ENCODE data around the gene HACE1. TPM values are rescaled to one million over a fixed set of nuclear protein-coding genes. Genes with fewer than 3 reads are reported as not detected.
"Not testable (repeated sequence)": the region's sequence is repeated elsewhere in the genome, so short reads cannot be mapped to it uniquely, and the experiment has no call there.

The HACE1 gene
- total RNA-seq, 4 donors from 2014 or later: 10.8 to 17.7 (median 11.6) TPM

DNA sequence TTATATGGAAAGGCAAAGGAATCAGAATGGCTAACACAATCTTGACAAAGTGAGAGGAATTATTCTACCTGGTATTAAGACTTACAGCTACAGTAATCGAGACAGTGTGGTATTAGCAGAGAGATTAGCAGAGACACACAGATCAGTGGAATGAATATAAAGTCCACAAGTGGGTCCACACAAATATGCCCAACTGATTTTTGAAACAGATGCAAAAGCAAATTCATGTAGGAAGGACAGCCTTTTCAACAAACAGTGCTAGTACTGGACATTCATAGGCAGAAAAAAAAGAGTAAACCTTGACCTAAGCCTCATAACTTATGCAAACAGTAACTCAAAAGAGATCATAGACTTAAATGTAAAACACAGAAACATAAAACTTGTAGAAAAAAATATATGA, 22.6 kb downstream of the HACE1 start:
- DNase-seq (ENCODE audit: low spot score in 2 of 2): no peak
- TF ChIP-seq POLR2A (IDR thresholded peaks at IDR 0.05): no peak
- TF ChIP-seq, protein P1, sequence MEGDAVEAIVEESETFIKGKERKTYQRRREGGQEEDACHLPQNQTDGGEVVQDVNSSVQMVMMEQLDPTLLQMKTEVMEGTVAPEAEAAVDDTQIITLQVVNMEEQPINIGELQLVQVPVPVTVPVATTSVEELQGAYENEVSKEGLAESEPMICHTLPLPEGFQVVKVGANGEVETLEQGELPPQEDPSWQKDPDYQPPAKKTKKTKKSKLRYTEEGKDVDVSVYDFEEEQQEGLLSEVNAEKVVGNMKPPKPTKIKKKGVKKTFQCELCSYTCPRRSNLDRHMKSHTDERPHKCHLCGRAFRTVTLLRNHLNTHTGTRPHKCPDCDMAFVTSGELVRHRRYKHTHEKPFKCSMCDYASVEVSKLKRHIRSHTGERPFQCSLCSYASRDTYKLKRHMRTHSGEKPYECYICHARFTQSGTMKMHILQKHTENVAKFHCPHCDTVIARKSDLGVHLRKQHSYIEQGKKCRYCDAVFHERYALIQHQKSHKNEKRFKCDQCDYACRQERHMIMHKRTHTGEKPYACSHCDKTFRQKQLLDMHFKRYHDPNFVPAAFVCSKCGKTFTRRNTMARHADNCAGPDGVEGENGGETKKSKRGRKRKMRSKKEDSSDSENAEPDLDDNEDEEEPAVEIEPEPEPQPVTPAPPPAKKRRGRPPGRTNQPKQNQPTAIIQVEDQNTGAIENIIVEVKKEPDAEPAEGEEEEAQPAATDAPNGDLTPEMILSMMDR (IDR thresholded peaks at IDR 0.05): no peak
- no peak overlapping the region for H3K4me3 ChIP-seq (ENCODE audit: low read depth, poor library complexity, severe bottlenecking)
- 85 to 95% methylated on average over 1 of the region's 1 CpG for WGBS, 2 donors
- intact Hi-C loops (cut with DNase I; ENCODE audit: low total_unique reads): no loop called here

DNA sequence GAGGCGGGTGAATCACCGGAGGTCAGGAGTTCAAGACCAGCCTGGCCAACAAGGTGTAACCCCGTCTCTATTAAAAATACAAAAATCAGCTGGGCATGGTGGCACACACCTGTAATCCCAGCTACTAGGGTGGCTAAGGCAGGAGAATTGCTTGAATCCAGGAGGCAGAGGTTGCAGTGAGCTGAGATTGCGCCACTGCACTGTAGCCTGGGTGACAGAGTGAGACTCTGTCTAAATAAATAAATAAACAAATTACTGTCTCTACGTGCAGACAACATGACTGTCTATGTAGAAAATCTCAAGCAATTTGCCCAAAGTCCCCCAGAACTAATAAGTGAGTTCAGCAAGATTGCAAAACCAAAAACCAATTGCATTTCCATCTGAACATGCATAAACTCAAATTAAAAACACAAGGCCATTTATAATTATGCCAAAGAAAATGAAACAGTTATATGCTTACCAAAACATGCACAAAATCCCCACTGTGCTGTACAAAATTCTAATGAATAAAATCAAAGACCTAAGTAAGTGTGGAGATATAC, 23.2 kb downstream of the HACE1 start:
- H3K4me3 ChIP-seq (ENCODE audit: low read depth, poor library complexity, severe bottlenecking); intact Hi-C loops (cut with DNase I; ENCODE audit: low total_unique reads); DNase-seq (ENCODE audit: low spot score in 2 of 2): not testable (repeated sequence)
- 86 to 88% methylated on average over 5 of the region's 5 CpGs for WGBS, 2 donors

DNA sequence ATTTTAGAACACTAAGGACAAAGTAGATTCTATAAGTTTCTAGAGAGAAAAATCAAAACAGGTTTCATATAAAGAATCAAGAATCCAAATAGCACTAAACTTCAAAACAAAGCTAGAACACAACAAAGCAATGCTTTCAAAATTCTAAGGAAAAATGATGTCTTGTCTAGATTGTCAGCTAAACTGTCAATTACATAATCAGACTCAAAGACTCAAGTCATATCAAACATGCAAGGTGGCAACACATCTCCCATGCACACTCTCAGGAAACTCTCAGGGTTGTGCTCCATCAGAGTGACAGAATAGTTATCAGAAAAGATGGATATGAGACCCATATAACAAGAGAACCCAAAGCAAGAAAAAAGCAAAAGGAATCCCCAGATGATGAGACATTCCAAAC, 23.9 kb downstream of the HACE1 start:
- DNase-seq (ENCODE audit: low spot score in 2 of 2): no peak
- no peak overlapping the region for H3K4me3 ChIP-seq (ENCODE audit: low read depth, poor library complexity, severe bottlenecking)
- TF ChIP-seq POLR2A (IDR thresholded peaks at IDR 0.05): no peak
- TF ChIP-seq, protein P1 (IDR thresholded peaks at IDR 0.05): no peak
- intact Hi-C loops (cut with DNase I; ENCODE audit: low total_unique reads): no loop called here

DNA sequence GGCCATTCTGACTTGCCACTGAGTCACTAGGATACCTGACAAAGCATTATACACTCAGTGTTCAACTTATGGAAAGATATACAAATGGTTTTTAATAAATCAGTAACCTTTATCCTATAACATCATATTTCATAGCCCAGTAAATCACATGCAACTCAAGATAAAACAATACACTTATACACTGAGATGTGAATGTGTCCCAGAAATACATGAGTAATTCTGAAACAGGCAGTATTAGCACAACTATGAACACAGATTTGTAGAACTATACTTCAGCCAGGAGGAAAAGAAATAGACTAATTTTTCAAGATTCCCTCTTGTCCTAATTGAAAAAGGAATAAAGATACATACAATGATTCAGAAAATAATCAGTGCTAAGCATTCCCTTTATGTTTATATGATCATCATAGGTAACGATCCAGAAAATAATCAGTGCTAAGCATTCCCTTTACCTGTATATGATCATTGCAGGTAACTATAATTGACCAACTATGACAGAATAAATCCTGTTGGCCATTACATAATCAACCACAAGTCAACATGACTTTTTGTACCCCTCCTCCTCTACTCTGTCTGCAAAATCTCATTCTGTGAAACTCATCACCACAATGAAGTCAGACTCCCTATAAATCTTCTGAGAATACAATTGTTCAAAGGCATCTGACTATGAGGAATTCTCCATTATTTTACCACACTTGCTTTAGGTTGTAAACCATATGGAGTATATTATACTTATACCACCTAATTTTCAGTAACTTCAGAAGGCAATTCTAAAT, 30.3 kb downstream of the HACE1 start:
- no peak for DNase-seq (ENCODE audit: low spot score in 2 of 2)
- no peak for TF ChIP-seq POLR2A (IDR thresholded peaks at IDR 0.05)
- H3K4me3 ChIP-seq (ENCODE audit: low read depth, poor library complexity, severe bottlenecking): no peak overlapping the region
- intact Hi-C loops (cut with DNase I; ENCODE audit: low total_unique reads): no loop called here
- WGBS, 2 donors: 91 to 92% methylated on average over 1 of the region's 1 CpG

DNA sequence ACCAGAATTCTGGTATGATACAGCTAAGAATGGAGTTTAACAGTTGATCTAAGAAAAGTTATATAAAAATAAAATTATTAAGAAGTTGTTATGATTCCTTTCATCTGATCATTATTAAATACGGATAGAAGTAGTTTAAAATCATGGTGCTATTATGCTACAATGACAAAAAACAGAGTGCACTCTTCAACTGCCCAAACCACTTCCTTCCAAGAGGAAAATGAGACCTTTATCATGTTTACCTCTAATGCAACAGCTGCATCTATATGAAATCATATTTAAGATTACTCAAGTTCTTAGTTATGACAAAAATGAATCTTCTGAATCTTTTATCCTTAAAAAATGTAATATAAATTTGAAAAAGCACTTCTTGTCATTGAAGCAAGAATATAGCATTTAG, 31.2 kb downstream of the HACE1 start:
- DNase-seq (ENCODE audit: low spot score in 2 of 2): no peak
- WGBS, 2 donors: 66 to 69% methylated on average over 1 of the region's 1 CpG
- TF ChIP-seq, protein P1 (IDR thresholded peaks at IDR 0.05): no peak
- no peak for TF ChIP-seq POLR2A (IDR thresholded peaks at IDR 0.05)
- intact Hi-C loops (cut with DNase I; ENCODE audit: low total_unique reads): no loop called here
- no peak overlapping the region for H3K4me3 ChIP-seq (ENCODE audit: low read depth, poor library complexity, severe bottlenecking)

DNA sequence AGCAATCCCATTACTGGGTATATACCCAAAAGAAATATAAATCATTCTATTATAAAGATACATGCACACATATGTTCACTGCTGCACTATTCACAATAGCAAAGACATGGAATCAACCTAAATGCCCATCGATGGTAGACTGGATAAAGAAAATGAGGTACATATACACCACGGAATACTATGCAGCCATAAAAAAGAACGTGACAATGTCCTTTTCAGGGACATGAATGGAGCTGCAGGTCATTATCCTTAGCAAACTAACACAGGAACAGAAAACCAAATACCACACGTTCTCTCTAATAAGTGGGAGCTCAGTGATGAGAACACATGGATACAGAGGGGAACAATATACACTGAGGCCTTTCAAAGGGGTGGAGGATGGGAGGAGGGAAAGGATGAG, 38.9 kb downstream of the HACE1 start:
- 96 to 98% methylated on average over 4 of the region's 4 CpGs for WGBS, 2 donors
- intact Hi-C loops (cut with DNase I; ENCODE audit: low total_unique reads); H3K4me3 ChIP-seq (ENCODE audit: low read depth, poor library complexity, severe bottlenecking); DNase-seq (ENCODE audit: low spot score in 2 of 2): not testable (repeated sequence)

DNA sequence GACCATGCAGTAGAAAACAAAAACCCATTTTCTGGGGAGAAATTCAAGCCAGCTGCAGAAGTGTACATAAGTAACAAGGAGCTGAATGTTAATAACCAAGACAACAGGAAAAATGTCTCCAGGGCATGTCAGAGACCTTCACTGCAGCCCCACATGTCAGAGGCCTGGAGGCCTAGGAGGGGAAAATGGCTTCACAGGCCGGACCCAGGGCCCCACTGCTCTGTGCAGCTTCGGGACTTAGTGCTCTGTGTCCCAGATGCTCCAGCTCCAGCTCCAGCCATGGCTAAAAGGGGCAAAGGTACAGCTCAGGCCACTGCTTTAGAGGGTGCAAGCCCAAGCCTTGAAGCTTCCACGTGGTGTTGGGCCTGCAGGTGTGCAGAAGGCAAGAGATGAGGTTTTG, 43.6 kb downstream of the HACE1 start:
- TF ChIP-seq, protein P1 (IDR thresholded peaks at IDR 0.05): no peak
- TF ChIP-seq POLR2A (IDR thresholded peaks at IDR 0.05): no peak
- WGBS, 2 donors: 94 to 95% methylated on average over 3 of the region's 3 CpGs
- H3K4me3 ChIP-seq (ENCODE audit: low read depth, poor library complexity, severe bottlenecking): no peak overlapping the region
- intact Hi-C loops (cut with DNase I; ENCODE audit: low total_unique reads): no loop called here
- DNase-seq (ENCODE audit: low spot score in 2 of 2): no peak
